Stomach smooth muscle (tissue), 2 donors: ENCODE data around the gene WFS1.

ENCODE experiments used
- H3K27ac ChIP-seq: one replicate; pipeline ENCODE4 v1.7.0; 2013; ENCODE audit warnings: mild to moderate bottlenecking, low read length, inconsistent platforms
- H3K27me3 ChIP-seq, 2 donors: one replicate each; pipeline ENCODE4 v1.7.0; 2013; ENCODE audit warnings: low read length in 2 of 2; ENCODE audit not compliant: insufficient read depth in 2 of 2, control insufficient read depth in 1 of 2
- H3K36me3 ChIP-seq, 2 donors: one replicate each; pipeline ENCODE4 v1.7.0; 2013; ENCODE audit warnings: low read length in 2 of 2; ENCODE audit not compliant: control insufficient read depth in 2 of 2, insufficient read depth in 2 of 2
- H3K4me1 ChIP-seq: one replicate; pipeline ENCODE4 v1.7.0; 2013; ENCODE audit warnings: low read length; ENCODE audit not compliant: control insufficient read depth, insufficient read depth
- H3K4me3 ChIP-seq, 2 donors: one replicate each; pipeline ENCODE4 v1.7.0; 2013; ENCODE audit warnings: low read length in 2 of 2
- H3K9ac ChIP-seq, 2 donors: one replicate each; pipeline ENCODE4 v1.7.0; 2013; ENCODE audit warnings: low read length in 2 of 2, mild to moderate bottlenecking in 1 of 2
- H3K9me3 ChIP-seq, 2 donors: one replicate each; pipeline ENCODE4 v1.7.0; 2013; ENCODE audit warnings: low read length in 2 of 2; ENCODE audit not compliant: control insufficient read depth in 2 of 2
- donor health status: healthy.
- donor health status: Pancreatic carcinoma.

The WFS1 gene

GRCh38 chr4:6301051-6301731 lies 31.5 kb downstream of the WFS1 start:
- H3K27ac ChIP-seq = no peak overlapping the region
- no peaks in the 10 kb centered on the region for H3K27me3 ChIP-seq
- H3K9me3 ChIP-seq = no peaks in the 10 kb centered on the region
- H3K4me3 ChIP-seq = no peak overlapping the region
- peaks cover 49 to 66% of the 10 kb centered on the region in 2 donors for H3K36me3 ChIP-seq
- peaks cover 15% of the 10 kb centered on the region for H3K4me1 ChIP-seq
- no peak overlapping the region for H3K9ac ChIP-seq

DNA sequence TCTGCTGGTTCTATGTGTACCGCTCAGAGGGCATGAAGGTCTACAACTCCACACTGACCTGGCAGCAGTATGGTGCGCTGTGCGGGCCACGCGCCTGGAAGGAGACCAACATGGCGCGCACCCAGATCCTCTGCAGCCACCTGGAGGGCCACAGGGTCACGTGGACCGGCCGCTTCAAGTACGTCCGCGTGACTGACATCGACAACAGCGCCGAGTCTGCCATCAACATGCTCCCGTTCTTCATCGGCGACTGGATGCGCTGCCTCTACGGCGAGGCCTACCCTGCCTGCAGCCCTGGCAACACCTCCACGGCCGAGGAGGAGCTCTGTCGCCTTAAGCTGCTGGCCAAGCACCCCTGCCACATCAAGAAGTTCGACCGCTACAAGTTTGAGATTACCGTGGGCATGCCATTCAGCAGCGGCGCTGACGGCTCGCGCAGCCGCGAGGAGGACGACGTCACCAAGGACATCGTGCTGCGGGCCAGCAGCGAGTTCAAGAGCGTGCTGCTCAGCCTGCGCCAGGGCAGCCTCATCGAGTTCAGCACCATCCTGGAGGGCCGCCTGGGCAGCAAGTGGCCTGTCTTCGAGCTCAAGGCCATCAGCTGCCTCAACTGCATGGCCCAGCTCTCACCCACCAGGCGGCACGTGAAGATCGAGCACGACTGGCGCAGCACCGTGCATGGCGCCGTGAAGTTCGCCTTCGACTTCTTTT lies 32.2 kb downstream of the WFS1 start:
- Histone ChIP-seq H3K27ac (no peak overlapping the region), H3K4me1 (peaks cover 15% of the 10 kb centered on the region), H3K4me3 (no peak overlapping the region), H3K27me3 (no peaks in the 10 kb centered on the region), H3K36me3 (peaks cover 43 to 59% of the 10 kb centered on the region in 2 donors), H3K9ac (no peak overlapping the region), H3K9me3 (no peaks in the 10 kb centered on the region)

- no peak overlapping the region for H3K27ac ChIP-seq
- H3K36me3 ChIP-seq = peaks cover 34 to 55% of the 10 kb centered on the region in 2 donors
- no peak overlapping the region for H3K9ac ChIP-seq
- H3K4me1 ChIP-seq = peaks cover 13% of the 10 kb centered on the region
- H3K9me3 ChIP-seq = no peaks in the 10 kb centered on the region
- no peak overlapping the region for H3K4me3 ChIP-seq
- H3K27me3 ChIP-seq = no peaks in the 10 kb centered on the region
These were observed 33.2 kb downstream of the WFS1 start for GRCh38 chr4:6302869-6303268.

DNA sequence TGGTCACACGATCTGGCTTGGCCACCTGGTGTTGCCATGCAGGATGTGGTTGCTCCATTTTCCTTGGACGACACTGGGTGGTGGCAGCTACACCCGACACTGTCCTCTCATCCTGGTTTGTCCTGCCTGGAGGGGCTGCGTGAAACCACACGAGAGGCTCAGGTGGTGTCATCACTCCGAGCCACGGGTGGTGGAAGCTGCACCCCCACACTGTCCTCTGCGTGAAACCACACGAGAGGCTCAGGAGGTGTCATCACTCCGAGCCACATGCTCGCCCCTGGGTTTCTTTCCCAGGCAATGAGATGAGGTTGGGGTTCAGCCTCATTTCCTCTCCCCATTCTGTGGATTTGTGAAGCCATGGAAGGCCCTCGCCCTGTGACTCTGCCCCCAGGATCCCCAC lies 34.3 kb downstream of the WFS1 start:
- Histone ChIP-seq H3K4me3 (no peak overlapping the region), H3K36me3 (peaks cover 25 to 49% of the 10 kb centered on the region in 2 donors), H3K4me1 (peaks cover 5% of the 10 kb centered on the region), H3K27me3 (no peaks in the 10 kb centered on the region), H3K9me3 (no peaks in the 10 kb centered on the region), H3K9ac (no peak overlapping the region), H3K27ac (no peak overlapping the region)

DNA sequence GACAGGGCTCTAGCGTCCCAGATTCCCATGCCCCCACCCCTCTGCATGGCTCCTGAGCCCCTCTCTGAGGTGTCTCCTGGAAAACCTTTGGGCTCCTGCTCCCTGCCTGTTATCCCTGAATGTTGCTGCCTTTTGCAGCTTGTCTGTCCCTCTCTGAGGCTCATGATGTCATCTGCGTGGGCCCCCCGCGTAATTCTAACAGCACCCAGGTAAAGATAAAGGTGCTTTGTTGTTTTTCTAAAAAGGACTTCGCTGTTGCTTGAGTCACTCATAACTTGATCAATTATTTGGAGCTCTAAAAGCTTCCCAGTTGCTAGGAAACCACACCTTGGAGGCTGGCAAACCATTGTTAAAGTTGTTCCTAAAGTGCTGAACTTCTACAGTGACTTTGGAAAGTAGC lies 36.6 kb downstream of the WFS1 start:
- Histone ChIP-seq H3K9ac (no peak overlapping the region), H3K27ac (no peak overlapping the region), H3K27me3 (no peaks in the 10 kb centered on the region), H3K36me3 (peaks cover 17 to 34% of the 10 kb centered on the region in 2 donors), H3K4me1 (peaks cover 6% of the 10 kb centered on the region), H3K9me3 (no peaks in the 10 kb centered on the region), H3K4me3 (no peak overlapping the region)

DNA sequence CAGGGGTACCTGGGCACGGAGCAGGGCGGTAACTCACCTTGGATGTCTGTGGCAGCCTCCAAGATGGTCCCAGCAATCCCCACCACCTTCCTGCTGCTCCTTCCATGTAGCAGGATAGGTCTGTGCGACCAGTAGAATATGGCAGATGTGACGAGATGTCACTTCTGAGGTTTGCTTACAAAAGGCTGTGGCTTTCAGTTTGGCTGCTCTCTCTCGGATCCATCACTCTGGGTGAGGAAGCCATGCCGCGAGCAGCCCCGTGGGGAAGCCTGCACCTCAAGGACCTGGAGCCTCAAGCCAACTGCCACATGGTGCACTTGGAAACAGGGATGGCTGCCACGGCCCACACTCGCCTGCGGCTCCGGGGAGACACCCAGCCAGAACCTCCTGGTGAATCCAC lies 37.6 kb downstream of the WFS1 start:
- no peaks in the 10 kb centered on the region for H3K9me3 ChIP-seq
- peaks cover 10 to 24% of the 10 kb centered on the region in 2 donors for H3K36me3 ChIP-seq
- no peaks in the 10 kb centered on the region for H3K27me3 ChIP-seq
- H3K4me3 ChIP-seq = no peak overlapping the region
- H3K4me1 ChIP-seq = peaks cover 6% of the 10 kb centered on the region
- no peak overlapping the region for H3K9ac ChIP-seq
- H3K27ac ChIP-seq = no peak overlapping the region

DNA sequence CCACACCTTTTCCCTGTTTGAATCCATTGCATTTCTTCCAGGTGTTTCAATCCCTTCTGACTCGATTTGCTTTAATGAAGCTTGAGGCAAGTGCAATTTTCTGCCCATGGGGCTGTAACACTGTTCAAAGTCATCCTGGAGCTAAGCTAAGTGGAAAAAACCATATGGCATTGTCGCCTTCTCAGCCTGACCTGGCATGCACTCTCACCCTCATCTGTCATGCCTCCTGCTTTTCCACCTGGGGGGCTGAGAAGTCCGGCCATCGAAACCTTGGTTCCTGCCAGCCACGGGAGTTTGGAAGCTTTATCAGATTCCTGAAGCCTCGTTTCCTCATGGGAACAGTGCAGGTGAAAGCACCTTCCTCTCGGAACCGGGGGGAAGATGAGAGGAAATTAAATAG lies 38.2 kb downstream of the WFS1 start:
- Histone ChIP-seq H3K4me3 (no peak overlapping the region), H3K27ac (no peak overlapping the region), H3K36me3 (peaks cover 3 to 18% of the 10 kb centered on the region in 2 donors), H3K9me3 (no peaks in the 10 kb centered on the region), H3K4me1 (peaks cover 6% of the 10 kb centered on the region), H3K27me3 (no peaks in the 10 kb centered on the region), H3K9ac (no peak overlapping the region)

DNA sequence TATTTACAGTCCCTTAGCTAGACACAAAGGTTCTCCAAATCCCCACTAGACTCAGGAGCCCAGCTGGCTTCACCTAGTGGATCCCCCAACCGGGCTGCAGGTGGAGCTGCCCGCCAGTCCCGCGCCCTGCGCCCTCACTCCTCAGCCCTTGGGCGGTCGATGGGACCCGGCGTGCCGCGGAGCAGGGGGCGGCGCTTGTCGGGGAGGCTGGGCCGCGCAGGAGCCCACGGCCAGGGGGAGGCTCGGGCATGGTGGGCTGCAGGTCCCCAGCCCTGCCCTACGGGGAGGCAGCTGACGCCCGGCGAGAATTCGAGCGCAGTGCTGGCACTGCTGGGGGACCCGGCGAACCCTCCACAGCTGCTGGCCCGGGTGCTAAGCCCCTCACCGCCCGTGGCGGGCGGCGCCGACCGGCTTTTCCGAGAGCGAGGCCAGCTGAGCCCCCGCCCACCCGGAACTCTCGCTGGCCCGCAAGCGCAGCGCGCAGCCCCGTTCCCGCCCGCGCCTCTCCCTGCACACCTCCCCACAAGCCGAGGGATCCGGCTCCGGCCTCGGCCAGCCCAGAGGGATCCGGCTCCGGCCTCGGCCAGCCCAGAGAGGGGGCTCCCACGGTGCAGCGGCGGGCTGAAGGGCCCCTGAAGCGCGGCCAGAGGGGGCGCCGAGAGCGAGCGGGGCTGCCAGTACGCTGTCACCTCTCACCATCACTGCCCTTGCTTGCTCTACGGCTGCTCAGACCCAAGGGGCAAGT lies 39.4 kb downstream of the WFS1 start:
- Histone ChIP-seq H3K27me3 (no peaks in the 10 kb centered on the region), H3K9ac (peak overlapping the region in 1 of 2 donors; percentile 51), H3K9me3 (no peaks in the 10 kb centered on the region), H3K36me3 (peaks cover 0 to 8% of the 10 kb centered on the region in 2 donors), H3K27ac (no peak overlapping the region), H3K4me1 (peaks cover 6% of the 10 kb centered on the region), H3K4me3 (peak overlapping the region; percentile 55 to 72)

DNA sequence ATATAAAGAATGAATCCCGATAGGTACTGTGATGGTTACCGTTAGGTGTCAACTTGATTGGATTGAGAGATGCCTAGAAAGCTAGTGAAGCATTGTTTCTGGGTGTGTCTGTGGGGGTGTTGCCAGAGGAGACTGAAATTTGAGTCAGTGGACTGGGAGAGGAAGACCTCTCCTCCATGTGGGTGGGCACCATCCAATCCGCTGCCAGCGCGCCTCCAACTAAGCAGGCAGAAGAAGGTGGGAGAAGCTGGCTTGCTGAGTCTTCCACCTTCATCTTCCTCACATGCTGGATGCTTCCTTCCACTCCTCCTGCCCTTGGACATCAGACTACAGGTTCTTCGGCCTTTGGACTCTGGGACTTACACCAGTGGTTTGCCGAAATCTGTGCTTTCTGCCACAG lies 40.1 kb downstream of the WFS1 start:
- no peak overlapping the region for H3K27ac ChIP-seq
- peaks cover 0 to 3% of the 10 kb centered on the region in 2 donors for H3K36me3 ChIP-seq
- H3K4me1 ChIP-seq = peaks cover 6% of the 10 kb centered on the region
- H3K9me3 ChIP-seq = no peaks in the 10 kb centered on the region
- no peaks in the 10 kb centered on the region for H3K27me3 ChIP-seq
- H3K4me3 ChIP-seq = peak overlapping the region; percentile 55 to 72
- peak overlapping the region in 1 of 2 donors; percentile 51 for H3K9ac ChIP-seq

DNA sequence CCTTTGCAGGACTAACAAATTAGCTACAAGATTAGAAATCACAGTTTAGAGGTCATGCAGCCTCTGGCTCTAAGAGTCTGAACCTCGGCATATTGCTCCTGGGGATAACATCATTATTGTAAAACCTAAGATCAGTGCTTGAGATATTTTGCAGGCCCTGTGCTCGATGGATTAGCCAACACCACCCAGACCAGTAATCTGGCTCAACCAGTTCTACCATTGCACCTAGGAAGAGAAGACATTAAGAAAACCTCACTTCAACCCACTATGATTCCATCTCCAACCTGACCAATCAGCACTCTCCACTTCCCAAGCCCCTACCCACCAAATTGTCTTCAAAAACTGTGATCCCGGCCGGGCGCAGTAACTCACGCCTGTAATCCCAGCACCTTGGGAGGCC lies 43.6 kb downstream of the WFS1 start:
- H3K9ac ChIP-seq = no peak overlapping the region
- no peaks in the 10 kb centered on the region for H3K36me3 ChIP-seq
- H3K4me3 ChIP-seq = no peak overlapping the region
- H3K9me3 ChIP-seq = no peaks in the 10 kb centered on the region
- no peak overlapping the region for H3K27ac ChIP-seq
- H3K4me1 ChIP-seq = peaks cover 6% of the 10 kb centered on the region
- H3K27me3 ChIP-seq = peaks cover 0 to 3% of the 10 kb centered on the region in 2 donors
